Subcutaneous adipose tissue (tissue), 4 donors: ENCODE measurements around the gene LCLAT1. TPM values are rescaled to one million over a fixed set of nuclear protein-coding genes. Genes with fewer than 3 reads are reported as not detected.

Source experiments
- CTCF ChIP-seq: fragments of 450-650 bp; IDR thresholded peaks from one replicate; pipeline ENCODE4 v1.5.1; 2016; ENCODE audit warnings: low read depth, mild to moderate bottlenecking, control low read depth, antibody characterized with exemption, moderate library complexity
- total RNA-seq, 4 donors: library from RNA; depleted of rRNA; stranded (reverse); fragments of >200 nt; gene quantifications; one replicate each; pipeline ENCODE4 v1.1.0, GENCODE V29; 2016

LCLAT1 gene
- total RNA-seq, 4 donors from 2014 or later: 4.0 to 12.4 (median 7.6) TPM

- no peak for TF ChIP-seq CTCF
These were observed 17.6 kb downstream of the LCLAT1 start for GRCh38 chr2:30464544-30465170.

- TF ChIP-seq CTCF: no peak
These were observed 18.1 kb downstream of the LCLAT1 start for GRCh38 chr2:30465171-30465545.

GRCh38 chr2:30466216-30466615 lies 19.2 kb downstream of the LCLAT1 start:
- no peak for TF ChIP-seq CTCF

GRCh38 chr2:30470426-30470825 lies 23.4 kb downstream of the LCLAT1 start:
- TF ChIP-seq CTCF: no peak

- TF ChIP-seq CTCF: no peak
These were observed 25.3 kb downstream of the LCLAT1 start for GRCh38 chr2:30472326-30472725.

GRCh38 chr2:30475542-30475941 lies 28.5 kb downstream of the LCLAT1 start:
- TF ChIP-seq CTCF: no peak

- no peak for TF ChIP-seq CTCF
These were observed 29.6 kb downstream of the LCLAT1 start for GRCh38 chr2:30476636-30477035.
